NB4 (cell line): Measurements from ENCODE around the gene WNT2.

ENCODE experiments used
- DNase-seq: peaks from one replicate; pipeline ENCODE4 v3.0.0; 2010; ENCODE audit warnings: low read depth
- H3K4me3 ChIP-seq: one replicate; pipeline ENCODE4 v1.5.1; 2011; ENCODE audit warnings: mild to moderate bottlenecking, low read depth, low read length, moderate library complexity
- MYC ChIP-seq: IDR thresholded peaks from 2 replicates; pipeline ENCODE4 v1.6.1; 2011; ENCODE audit warnings: low read depth, low read length
- POLR2A ChIP-seq: IDR thresholded peaks from 2 replicates; pipeline ENCODE4 v1.6.1; 2011; ENCODE audit warnings: mild to moderate bottlenecking; ENCODE audit not compliant: insufficient read length; ENCODE audit errors: extremely low read depth
- TF ChIP-seq, protein P1 (sequence below): IDR thresholded peaks from one replicate; pipeline ENCODE4 v1.5.1; 2012; ENCODE audit warnings: low read depth, low read length
- TF ChIP-seq, protein P2 (sequence below): IDR thresholded peaks from 2 replicates; pipeline ENCODE4 v1.6.1; 2011; ENCODE audit warnings: low read depth, low read length

WNT2 gene

DNA sequence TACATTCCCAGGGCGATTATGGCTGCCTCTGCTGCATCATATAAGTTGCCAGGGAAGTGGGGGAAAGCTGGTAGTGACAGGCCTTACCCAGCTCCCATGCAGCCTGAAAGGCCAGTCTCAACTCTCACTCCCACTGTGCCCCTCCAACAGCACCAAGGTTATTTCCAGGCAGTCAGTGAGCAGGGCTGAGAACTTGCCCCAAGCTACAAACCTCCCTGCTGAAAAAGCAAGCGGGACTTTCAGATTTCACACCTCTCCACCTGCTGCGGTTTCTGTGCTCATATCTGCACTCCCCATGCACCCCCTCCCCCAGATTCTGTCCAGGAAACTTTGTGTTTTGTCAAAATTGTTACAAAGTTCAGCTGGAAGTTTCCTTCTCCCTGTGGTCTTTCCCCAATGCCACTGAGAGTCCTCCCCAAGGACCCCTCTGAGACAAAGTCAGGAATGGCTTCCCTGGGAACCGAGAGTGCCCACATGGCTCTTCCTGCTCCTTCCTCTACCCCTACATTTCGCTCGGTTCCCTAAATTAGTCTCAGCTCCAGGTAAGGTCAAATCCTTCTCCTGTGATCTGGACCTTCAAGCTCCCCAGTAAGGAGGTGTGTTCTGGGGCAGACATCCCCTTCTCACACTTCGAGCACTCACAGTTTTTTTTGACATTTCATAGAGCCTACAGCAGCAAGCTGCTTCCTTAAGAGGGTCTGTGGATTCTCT is 25.3 kb upstream of the WNT2 start:
- TF ChIP-seq, protein P1, sequence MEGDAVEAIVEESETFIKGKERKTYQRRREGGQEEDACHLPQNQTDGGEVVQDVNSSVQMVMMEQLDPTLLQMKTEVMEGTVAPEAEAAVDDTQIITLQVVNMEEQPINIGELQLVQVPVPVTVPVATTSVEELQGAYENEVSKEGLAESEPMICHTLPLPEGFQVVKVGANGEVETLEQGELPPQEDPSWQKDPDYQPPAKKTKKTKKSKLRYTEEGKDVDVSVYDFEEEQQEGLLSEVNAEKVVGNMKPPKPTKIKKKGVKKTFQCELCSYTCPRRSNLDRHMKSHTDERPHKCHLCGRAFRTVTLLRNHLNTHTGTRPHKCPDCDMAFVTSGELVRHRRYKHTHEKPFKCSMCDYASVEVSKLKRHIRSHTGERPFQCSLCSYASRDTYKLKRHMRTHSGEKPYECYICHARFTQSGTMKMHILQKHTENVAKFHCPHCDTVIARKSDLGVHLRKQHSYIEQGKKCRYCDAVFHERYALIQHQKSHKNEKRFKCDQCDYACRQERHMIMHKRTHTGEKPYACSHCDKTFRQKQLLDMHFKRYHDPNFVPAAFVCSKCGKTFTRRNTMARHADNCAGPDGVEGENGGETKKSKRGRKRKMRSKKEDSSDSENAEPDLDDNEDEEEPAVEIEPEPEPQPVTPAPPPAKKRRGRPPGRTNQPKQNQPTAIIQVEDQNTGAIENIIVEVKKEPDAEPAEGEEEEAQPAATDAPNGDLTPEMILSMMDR: no peak
- TF ChIP-seq, protein P2, sequence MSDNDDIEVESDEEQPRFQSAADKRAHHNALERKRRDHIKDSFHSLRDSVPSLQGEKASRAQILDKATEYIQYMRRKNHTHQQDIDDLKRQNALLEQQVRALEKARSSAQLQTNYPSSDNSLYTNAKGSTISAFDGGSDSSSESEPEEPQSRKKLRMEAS: no peak
- no peak overlapping the region for H3K4me3 ChIP-seq
- no peak for DNase-seq

DNA sequence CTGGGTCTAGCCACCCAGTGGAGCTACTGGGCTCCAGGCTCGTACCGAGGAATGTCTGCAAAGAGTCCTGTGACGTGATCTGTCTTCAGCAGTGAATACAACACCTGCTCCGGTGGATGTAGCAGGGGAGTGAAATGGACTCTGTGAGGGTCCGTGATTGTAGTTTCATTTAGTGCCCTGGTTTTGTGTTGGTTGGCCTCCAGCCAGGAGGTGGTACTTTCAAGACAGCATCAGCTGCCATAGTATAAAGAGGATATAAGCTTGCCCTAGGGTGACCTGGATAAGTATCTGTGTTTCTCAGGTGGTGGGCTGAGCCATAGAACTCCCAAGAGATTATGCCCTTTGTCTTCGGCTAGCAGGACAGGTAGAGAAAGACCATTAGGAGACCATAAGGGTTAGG is 24.6 kb upstream of the WNT2 start:
- H3K4me3 ChIP-seq: no peak overlapping the region
- no peak for DNase-seq
- TF ChIP-seq POLR2A: no peak
- TF ChIP-seq, protein P2: no peak
- no peak for TF ChIP-seq MYC
- TF ChIP-seq, protein P1: no peak

DNA sequence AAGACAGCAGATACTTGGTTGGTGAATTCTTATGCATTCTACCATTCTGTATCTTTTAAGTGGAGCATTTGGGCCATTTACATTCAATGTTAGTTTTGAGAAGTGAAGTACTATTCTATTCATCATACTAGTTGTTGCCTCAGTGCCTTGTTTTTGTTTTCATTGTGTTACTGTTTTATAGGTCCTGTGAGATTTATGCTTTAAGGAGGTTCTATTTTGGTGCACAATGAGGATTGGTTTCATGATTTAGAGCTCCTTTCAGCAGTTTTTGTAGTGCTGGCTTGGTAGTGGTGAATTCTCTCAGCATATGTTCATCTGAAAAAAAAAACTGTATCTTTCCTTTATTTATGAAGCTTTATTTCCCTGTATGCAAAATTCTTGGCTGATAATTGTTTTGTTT is 23.3 kb upstream of the WNT2 start:
- no peak for DNase-seq

DNA sequence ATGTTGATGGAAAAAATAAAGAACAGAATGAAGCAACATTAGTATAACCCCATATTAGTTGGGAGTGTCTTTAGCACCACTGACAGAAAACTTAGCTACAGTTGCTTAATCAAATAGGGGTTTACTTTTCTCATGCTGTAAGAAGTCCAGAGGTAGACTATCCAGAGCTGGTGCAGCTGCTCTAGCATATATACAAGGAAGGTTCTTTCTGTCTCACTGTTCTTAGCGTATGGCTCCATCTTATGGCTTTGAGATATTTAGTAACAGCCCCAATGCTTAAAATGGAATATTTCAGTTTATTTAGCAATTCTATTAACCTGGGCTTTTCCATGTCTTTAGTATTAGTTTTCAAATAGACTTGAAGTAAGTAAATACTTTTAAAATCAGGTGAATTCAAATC is 15.2 kb upstream of the WNT2 start:
- H3K4me3 ChIP-seq: no peak overlapping the region
- TF ChIP-seq, protein P1: no peak
- TF ChIP-seq POLR2A (no peak), MYC (no peak)
- TF ChIP-seq, protein P2: no peak
- DNase-seq: no peak

More for the DNA sequence above, 23.3 kb upstream of the WNT2 start:
- no peak overlapping the region for H3K4me3 ChIP-seq
- TF ChIP-seq, protein P1: no peak

DNA sequence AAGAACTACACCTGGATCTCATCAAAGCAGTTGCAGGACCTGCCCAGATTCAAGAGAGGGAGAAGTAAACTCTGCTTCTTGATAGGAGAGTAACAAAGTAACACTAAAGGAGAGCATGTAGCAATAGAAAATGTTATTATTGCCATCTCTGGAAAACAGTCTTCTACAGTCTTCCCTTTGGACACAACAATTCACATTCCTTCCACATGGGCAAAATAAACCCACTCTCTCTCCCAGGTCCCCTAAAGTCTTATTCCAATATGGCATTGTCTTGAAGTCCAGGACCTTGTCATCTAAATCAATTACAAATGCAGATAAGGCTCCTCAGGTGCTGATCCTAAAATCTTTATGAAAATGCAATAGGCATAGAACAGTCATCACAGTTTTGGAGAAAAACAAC is 10.3 kb upstream of the WNT2 start:
- TF ChIP-seq, protein P2: no peak
- no peak for TF ChIP-seq POLR2A
- TF ChIP-seq MYC: no peak
- TF ChIP-seq, protein P1: no peak
- no peak for DNase-seq
- no peak overlapping the region for H3K4me3 ChIP-seq

DNA sequence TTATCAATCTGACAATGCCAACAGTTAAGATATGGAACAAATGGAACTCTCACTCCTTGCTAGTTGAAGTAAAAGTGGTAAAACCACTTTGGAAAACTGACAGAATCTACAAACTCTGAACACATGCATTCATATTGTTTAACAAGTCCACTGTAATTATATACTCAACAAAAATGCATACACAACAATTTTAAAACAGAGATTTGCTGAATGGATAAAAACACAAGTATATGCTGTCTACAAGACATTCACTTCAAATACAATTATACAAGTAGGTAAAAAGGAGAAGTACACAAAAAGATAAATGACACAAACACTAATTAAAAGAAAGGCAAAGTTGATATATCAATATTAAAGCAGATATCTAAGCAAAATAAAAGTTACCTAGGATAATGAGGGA is 9.2 kb upstream of the WNT2 start:
- H3K4me3 ChIP-seq: no peak overlapping the region
- no peak for TF ChIP-seq MYC
- TF ChIP-seq, protein P1: no peak
- TF ChIP-seq POLR2A: no peak
- TF ChIP-seq, protein P2: no peak
- no peak for DNase-seq
